ENCODE results near the gene ADAMTSL1. TPM values are rescaled to one million over a fixed set of nuclear protein-coding genes. Genes with fewer than 3 reads are reported as not detected.

Gene ADAMTSL1
- total RNA-seq, 1 experiment from 2014 or later, result not detected

DNA sequence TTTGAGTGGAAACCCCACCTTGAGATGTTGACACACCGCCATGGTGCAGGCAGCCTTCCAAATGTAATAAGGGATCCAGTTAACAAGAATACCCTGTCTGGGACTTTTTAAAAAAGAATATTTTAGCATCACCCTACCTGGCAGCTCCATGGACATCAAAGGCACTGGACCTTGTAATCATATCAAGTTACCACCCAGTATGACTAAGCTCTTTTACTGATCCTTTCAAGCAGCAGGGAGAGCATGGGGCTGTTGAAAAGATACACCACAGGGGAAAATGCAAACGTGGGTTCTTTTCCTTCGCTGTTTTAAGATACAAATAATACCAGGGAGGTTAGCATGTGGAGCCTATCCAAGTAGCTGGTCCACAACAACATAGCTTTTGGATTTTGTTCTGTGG, 347.8 kb downstream of the ADAMTSL1 start:
- no peak overlapping the region for H3K27ac ChIP-seq (ENCODE audit: low read length)
- no peaks in the 10 kb centered on the region for H3K9me3 ChIP-seq (ENCODE audit: control insufficient read depth, insufficient read depth, low read depth, low read length)
- ChIA-PET POLR2A (no interaction called here), CTCF (no interaction called here)
- no peaks in the 10 kb centered on the region for H3K36me3 ChIP-seq (ENCODE audit: control insufficient read depth, insufficient read depth, low read length)
- DNase-seq (ENCODE audit: low read depth, low spot score) (no peak), ATAC-seq (no peak)
- no peaks in the 10 kb centered on the region for H3K27me3 ChIP-seq (ENCODE audit: control insufficient read depth, insufficient read depth, low read length)
- no peaks in the 10 kb centered on the region for H3K4me1 ChIP-seq (ENCODE audit: control insufficient read depth, insufficient read depth, low read length)
- H3K4me3 ChIP-seq (ENCODE audit: low read depth in 2 of 2, low read length in 2 of 2), result no peak overlapping the region
- no TSS peak for BruUV-seq (replicated peaks)
- in situ Hi-C loops (cut with HindIII; ENCODE audit: low pct_unique_long_range_greater_than_20kb, low sequenced_read_pairs), result no loop called here
- TF ChIP-seq TCF7L2 (IDR thresholded peaks at IDR 0.05; ENCODE audit: low read depth, low read length), result no peak
- TF ChIP-seq, protein P1, sequence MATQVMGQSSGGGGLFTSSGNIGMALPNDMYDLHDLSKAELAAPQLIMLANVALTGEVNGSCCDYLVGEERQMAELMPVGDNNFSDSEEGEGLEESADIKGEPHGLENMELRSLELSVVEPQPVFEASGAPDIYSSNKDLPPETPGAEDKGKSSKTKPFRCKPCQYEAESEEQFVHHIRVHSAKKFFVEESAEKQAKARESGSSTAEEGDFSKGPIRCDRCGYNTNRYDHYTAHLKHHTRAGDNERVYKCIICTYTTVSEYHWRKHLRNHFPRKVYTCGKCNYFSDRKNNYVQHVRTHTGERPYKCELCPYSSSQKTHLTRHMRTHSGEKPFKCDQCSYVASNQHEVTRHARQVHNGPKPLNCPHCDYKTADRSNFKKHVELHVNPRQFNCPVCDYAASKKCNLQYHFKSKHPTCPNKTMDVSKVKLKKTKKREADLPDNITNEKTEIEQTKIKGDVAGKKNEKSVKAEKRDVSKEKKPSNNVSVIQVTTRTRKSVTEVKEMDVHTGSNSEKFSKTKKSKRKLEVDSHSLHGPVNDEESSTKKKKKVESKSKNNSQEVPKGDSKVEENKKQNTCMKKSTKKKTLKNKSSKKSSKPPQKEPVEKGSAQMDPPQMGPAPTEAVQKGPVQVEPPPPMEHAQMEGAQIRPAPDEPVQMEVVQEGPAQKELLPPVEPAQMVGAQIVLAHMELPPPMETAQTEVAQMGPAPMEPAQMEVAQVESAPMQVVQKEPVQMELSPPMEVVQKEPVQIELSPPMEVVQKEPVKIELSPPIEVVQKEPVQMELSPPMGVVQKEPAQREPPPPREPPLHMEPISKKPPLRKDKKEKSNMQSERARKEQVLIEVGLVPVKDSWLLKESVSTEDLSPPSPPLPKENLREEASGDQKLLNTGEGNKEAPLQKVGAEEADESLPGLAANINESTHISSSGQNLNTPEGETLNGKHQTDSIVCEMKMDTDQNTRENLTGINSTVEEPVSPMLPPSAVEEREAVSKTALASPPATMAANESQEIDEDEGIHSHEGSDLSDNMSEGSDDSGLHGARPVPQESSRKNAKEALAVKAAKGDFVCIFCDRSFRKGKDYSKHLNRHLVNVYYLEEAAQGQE (IDR thresholded peaks at IDR 0.05; ENCODE audit: insufficient read depth in 1 of 2, low read depth in 2 of 2, low read length in 1 of 2), result no peak
- TF ChIP-seq SIN3A (IDR thresholded peaks at IDR 0.05; ENCODE audit: borderline replicate concordance, insufficient read depth, low read depth, low read length), result no peak
- no peak for TF ChIP-seq POLR2AphosphoS5 (IDR thresholded peaks at IDR 0.05; ENCODE audit: low read depth, low read length)
- TF ChIP-seq CTCF (IDR thresholded peaks at IDR 0.05), result no peak
- intact Hi-C loops (cut with micrococcal nuclease; ENCODE audit: unreplicated experiment), result no loop called here

GRCh38 chr9:18822850-18823249, 348.9 kb downstream of the ADAMTSL1 start:
- in situ Hi-C loops (cut with HindIII; ENCODE audit: low pct_unique_long_range_greater_than_20kb, low sequenced_read_pairs) (no loop called here), intact Hi-C loops (cut with micrococcal nuclease; ENCODE audit: unreplicated experiment) (no loop called here)
- no peak for DNase-seq (ENCODE audit: low read depth, low spot score)
- POLR2A ChIA-PET, result no interaction called here
- no peaks in the 10 kb centered on the region for H3K9me3 ChIP-seq (ENCODE audit: control insufficient read depth, insufficient read depth, low read depth, low read length)
- H3K27ac ChIP-seq (ENCODE audit: low read length), result no peak overlapping the region
- no peaks in the 10 kb centered on the region for H3K4me1 ChIP-seq (ENCODE audit: control insufficient read depth, insufficient read depth, low read length)
- no peak overlapping the region for H3K4me3 ChIP-seq (ENCODE audit: low read depth in 2 of 2, low read length in 2 of 2)
- ATAC-seq, result no peak
- no TSS peak for BruUV-seq (replicated peaks)
- no peaks in the 10 kb centered on the region for H3K27me3 ChIP-seq (ENCODE audit: control insufficient read depth, insufficient read depth, low read length)
- TF ChIP-seq POLR2AphosphoS5 (IDR thresholded peaks at IDR 0.05; ENCODE audit: low read depth, low read length) (no peak), SIN3A (IDR thresholded peaks at IDR 0.05; ENCODE audit: borderline replicate concordance, insufficient read depth, low read depth, low read length) (no peak), TCF7L2 (IDR thresholded peaks at IDR 0.05; ENCODE audit: low read depth, low read length) (no peak), CTCF (IDR thresholded peaks at IDR 0.05) (no peak)
- TF ChIP-seq, protein P1 (IDR thresholded peaks at IDR 0.05; ENCODE audit: insufficient read depth in 1 of 2, low read depth in 2 of 2, low read length in 1 of 2), result no peak
- no peaks in the 10 kb centered on the region for H3K36me3 ChIP-seq (ENCODE audit: control insufficient read depth, insufficient read depth, low read length)
- CTCF ChIA-PET, result no interaction called here

Measured in Panc1 (cell line).